ENCODE measurements around the gene SLC25A5.

DNA sequence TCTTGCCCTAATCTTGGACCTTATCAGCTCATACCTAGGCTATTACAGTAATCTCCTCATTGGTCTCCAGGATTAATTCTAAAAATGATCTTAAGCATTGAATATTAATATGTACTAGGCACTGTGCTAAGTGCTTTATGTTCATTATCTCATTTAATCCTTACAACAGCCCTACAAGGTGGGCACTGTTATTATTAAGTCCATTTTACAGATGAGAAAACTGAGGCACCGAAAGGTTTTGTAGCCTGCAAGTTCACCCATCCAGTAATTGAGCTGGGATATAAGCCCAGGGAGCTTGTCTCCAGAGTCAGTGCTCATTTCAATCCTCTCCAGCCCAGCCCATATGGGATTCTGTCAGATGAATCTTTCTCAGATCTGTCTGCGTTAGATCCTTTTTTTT lies 48.3 kb upstream of the SLC25A5 start:
- TF ChIP-seq ZNF138 (CRISPR knock-in tag; conservative IDR thresholded peaks at IDR 0.05) (no peak), ZNF671 (CRISPR knock-in tag; IDR thresholded peaks at IDR 0.05) (no peak), MAX (CRISPR knock-in tag; IDR thresholded peaks at IDR 0.05) (no peak), CTCF (IDR thresholded peaks at IDR 0.05) (no peak), CREB1 (CRISPR knock-in tag; IDR thresholded peaks at IDR 0.05) (no peak), SP1 (CRISPR knock-in tag; conservative IDR thresholded peaks at IDR 0.05) (no peak), MYBL2 (CRISPR knock-in tag; IDR thresholded peaks at IDR 0.05) (no peak), JUN (CRISPR knock-in tag; IDR thresholded peaks at IDR 0.05) (no peak), CREM (CRISPR knock-in tag; IDR thresholded peaks at IDR 0.05) (no peak)
- TF ChIP-seq, protein P1, sequence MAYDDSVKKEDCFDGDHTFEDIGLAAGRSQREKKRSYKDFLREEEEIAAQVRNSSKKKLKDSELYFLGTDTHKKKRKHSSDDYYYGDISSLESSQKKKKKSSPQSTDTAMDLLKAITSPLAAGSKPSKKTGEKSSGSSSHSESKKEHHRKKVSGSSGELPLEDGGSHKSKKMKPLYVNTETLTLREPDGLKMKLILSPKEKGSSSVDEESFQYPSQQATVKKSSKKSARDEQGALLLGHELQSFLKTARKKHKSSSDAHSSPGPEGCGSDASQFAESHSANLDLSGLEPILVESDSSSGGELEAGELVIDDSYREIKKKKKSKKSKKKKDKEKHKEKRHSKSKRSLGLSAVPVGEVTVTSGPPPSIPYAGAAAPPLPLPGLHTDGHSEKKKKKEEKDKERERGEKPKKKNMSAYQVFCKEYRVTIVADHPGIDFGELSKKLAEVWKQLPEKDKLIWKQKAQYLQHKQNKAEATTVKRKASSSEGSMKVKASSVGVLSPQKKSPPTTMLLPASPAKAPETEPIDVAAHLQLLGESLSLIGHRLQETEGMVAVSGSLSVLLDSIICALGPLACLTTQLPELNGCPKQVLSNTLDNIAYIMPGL (CRISPR knock-in tag; IDR thresholded peaks at IDR 0.05), result no peak
